NCI-H446 treated with DMSO at 0.1 percent for 48 hours (cell line): ENCODE measurements around the gene HOXA3.

Experiments
- DNase-seq: peaks from one replicate; lab custom pipeline; 2025; lab: John Stamatoyannopoulos, UW

The HOXA3 gene

GRCh38 chr7:27143023-27143949 lies 9.1 kb downstream of the HOXA3 start, which contains the start of gene HOXA5:
Gene HOXA5 (minus strand): TSS chr7:27143681. CDS start chr7:27143607, 74 bp downstream.
- DNase-seq = no peak

GRCh38 chr7:27142580-27143022 lies 9.8 kb downstream of the HOXA3 start:
- DNase-seq = no peak

DNA sequence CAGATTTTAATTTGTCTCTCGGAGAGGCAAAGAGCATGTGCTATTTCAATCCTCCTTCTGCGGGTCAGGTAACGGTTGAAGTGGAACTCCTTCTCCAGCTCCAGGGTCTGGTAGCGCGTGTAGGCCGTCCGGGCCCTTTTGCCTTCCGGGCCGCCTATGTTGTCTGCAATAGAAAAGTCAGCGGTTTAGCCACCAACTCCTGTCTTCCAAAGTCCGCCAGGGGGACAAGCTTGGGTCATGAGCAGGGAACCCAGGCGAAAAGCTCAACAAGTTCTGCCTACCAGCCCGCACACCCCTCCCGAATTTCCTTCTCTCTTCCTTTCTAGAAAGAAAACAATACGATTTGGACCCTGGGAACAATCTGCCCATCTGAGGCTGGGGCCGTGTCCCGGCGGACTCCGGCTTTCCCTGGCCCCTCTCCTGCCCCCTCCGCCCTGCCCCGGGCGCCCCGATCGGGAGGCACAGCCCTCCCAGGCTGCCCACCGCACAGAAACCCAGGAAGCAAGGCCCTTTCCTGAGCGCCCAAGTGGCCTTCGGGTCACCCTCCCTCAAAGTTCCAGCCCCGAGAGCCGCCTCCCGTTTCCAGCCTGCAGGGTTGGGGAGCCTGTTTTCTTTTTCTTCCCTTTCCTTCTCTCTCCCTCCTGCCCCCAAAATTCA lies 10.3 kb downstream of the HOXA3 start:
- DNase-seq = no peak

DNA sequence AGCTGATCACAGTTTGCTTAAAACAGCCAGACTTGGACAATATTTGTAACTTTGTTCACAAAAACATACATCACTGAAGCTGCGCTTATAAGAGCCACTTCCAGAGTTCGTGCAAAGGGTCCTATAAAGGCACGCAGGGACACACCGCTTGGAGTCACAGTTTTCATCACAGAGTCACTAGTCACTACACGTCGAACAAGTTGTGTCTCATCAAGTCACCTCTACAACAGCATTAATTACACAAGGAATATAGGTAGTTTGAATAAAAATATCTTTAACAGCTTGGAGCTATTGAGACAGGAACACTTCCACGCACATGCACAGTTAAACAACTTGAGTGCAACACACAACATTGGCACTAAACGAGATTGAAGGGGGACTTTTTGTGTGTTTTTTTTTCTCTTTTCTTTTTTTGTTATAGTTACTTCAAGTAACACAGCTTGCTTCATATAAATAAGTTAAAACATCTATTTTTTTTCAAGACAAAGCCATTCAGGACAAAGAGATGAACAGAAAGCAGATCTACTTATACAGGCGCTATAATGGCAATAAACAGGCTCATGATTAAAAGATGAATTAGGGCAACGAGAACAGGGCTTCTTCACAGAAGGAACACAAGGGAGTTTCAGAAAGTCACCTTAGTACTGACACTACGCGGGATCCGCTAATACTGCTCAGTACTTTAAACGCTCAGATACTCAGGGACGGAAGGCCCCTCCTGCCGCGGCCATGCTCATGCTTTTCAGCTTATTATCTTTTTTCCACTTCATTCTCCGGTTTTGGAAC lies 11.1 kb downstream of the HOXA3 start:
- no peak for DNase-seq

GRCh38 chr7:27140126-27140857 lies 12.1 kb downstream of the HOXA3 start:
- DNase-seq = no peak

DNA sequence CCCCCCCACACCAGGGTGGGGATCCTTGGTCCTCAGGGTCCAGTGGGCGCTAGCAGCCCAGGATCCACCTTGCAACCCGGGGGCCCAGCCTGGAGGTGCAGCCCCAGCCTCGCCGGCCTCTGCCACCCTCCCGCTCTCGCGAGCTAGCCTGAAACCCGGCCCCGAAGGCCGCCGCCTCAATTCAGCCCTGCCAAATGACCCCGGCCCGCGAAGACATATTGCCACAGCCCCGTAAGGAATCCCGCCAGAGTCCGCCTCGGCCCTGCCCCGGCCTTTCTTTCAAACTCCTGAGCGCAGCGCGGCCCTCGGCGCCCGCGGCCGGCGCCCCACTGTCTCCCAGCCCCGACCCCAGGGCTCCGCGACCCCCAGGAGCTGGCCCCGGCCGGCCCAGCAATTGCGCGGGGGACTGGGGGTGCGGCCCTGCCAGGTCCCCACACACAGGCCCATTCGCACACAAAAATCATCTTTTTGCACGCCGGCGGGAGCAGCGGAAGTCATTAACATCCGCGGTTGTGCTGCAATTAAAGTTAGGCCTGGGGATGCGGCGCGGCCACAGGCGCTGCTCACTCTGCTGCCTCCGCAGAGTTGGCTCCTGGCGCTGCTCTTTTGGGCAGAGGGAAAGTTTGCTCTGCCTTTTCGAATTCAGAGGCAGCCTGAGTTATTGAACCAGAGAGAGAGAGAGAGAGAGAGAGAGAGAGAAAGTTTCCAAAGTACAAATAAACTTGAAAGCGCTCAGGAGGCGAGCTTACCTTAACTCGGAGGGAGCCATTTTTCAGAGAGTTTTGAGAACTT lies 12.9 kb downstream of the HOXA3 start:
- no peak for DNase-seq

GRCh38 chr7:27138985-27139333 lies 13.4 kb downstream of the HOXA3 start:
- DNase-seq = no peak

DNA sequence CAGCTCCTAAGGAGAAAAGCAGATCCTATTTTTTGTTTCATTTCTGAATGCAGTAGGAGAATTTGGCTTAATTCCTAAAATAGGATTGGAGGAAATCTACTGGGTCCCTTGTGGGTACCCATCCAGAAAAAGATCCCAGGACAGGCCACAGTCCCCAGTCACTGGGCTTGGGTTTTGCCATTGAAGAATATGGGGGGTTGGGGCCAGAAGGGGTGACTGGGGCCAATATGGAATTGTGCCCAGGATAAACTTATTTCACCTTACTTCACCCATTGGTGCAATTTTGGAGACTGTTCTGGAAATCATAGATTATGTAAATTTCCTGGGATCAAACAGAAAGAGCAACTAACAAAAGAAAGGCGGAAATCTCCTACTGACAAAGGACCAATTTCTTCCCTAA lies 13.9 kb downstream of the HOXA3 start:
- DNase-seq = no peak

DNA sequence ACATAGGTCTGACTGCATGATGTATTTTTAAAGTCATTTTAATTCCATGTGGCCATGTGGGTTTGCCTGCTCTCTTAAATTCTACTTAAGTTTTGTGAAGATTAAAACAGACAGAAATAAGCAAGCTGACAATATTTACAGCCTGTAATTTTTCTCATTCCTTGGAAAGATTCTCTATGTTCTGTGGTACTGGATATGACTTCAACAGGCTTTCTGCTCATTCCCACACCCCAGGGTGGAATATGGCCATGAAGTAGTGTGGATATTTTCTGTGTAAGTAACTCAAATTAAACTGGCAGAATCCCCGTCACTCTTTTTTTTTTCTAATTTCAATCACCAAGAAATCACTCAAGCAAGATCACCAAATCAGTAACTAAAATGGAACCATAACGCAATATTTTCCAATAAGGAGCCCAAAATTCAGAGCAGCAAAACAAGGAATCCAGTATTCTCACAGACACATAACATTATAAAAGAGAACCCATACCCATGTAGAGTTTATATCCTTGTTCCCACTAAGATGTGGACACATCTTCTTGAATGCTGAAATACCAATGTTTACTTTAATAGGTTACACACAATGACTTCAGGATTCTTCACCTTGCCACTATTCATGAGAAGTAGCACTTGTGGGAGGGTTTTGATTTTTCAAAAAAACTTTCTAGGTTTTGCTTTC lies 14.6 kb downstream of the HOXA3 start:
- DNase-seq = no peak

DNA sequence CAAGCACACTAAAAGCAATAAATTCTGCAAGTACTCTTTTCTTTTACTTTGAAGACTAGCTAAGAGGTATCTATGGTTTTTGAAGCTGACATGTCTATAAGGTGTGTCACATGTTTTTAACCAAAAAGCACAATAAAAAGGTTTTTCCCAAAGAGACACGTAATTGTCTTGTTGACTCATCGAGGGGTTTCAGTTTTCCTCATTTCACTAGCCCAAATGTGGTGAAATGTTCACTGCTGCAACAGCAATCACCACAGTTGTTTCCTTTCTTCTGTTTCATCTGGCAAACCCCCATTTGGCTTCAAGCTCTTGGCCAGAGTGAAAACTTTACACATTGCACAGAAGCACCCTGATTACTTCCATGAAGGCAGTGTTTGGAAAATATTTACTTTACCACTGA lies 18.0 kb downstream of the HOXA3 start:
- DNase-seq = no peak

DNA sequence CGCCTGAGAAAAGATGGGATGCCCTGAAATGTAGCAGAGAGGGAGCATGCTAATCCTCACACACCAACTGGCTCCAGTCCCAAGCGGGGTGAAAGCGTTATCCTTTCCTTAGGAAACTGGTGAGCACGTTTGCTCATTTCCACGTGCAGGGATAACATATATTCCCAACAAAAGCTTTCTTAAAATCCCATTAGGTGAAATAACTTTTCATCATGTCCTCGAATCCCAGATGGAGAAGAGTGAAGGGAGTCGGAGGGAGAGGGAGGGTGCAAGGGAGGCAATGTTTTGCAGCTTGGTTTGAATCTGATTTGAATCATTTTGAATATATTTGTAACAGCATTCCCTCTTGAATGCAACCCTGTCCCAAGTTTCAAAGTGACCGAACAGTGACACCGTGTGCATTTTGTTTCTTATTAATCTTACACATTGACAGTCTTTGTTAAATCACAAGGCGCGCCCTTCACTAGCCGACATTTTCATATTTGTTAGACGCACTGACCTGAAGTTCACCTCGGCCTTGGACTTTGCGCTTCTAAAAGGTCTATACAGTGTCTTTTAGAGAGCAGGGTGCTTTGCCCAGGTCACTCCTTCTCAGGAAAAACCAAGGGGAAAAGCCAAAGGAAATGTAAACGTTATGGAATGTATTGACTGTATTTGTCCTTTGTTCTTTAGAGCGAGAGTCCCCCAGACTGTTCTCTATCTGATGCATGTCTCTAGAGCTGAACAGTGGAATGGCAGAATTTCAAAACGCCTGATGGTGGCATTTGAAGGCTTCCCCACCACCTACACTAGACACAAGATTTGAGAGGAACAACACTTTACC lies 18.8 kb downstream of the HOXA3 start:
- DNase-seq = no peak

GRCh38 chr7:27132978-27133377 lies 19.4 kb downstream of the HOXA3 start:
- no peak for DNase-seq

DNA sequence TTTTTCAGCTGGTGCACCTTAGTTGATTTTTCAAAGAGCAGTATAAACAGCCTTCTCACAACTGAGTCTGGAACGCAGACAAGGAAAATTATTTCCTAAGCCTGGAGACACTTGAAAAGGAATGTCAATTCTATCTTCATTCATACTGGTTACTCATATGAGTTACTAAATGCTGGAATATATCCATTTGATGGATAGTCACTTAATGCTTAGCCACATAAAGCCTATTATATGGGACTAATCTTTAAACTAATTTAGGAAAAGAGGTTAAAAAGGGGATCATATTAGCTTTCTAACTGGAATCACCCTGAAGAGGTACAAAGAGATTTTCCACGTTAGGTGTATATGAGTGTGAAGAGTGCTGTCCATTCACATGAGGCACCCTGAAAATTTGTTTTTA lies 20.2 kb downstream of the HOXA3 start:
- no peak for DNase-seq

- no peak for DNase-seq
Observed at GRCh38 chr7:27131390-27131819, 21.0 kb downstream of the HOXA3 start.

GRCh38 chr7:27130540-27131389 lies 21.6 kb downstream of the HOXA3 start, which contains the start of gene HOXA4:
Gene HOXA4 (minus strand): TSS chr7:27130757. CDS start chr7:27130733, 24 bp downstream.
- no peak for DNase-seq

GRCh38 chr7:27129729-27130539 lies 22.4 kb downstream of the HOXA3 start:
- DNase-seq = no peak
